GM12872 (cell line): Measurements from ENCODE around the gene ZBTB7B.

Source experiments
- CTCF ChIP-seq: IDR thresholded peaks from 3 replicates; pipeline ENCODE4 v1.5.1; 2011; ENCODE audit warnings: low read depth, mild to moderate bottlenecking, low read length, moderate library complexity; ENCODE audit not compliant: insufficient read depth

Gene ZBTB7B

GRCh38 chr1:154993572-154994268 is 8.9 kb upstream of the ZBTB7B start, which contains the start of gene LENEP:
Gene LENEP (plus strand): TSS chr1:154993586. CDS start chr1:154993608, 22 bp downstream.
- TF ChIP-seq CTCF: no peak

GRCh38 chr1:154994269-154994587 is 8.4 kb upstream of the ZBTB7B start:
- no peak for TF ChIP-seq CTCF

- TF ChIP-seq CTCF: no peak
Measured at GRCh38 chr1:154994591-154994990, 8.0 kb upstream of the ZBTB7B start.

GRCh38 chr1:154996966-154997701 is 5.5 kb upstream of the ZBTB7B start:
- TF ChIP-seq CTCF: no peak

- TF ChIP-seq CTCF: peak; percentile 23; the same call in 1 of the 3 replicates
Measured at GRCh38 chr1:154998201-154998780, 4.3 kb upstream of the ZBTB7B start.

GRCh38 chr1:154998818-154999570 is 3.6 kb upstream of the ZBTB7B start:
- TF ChIP-seq CTCF: peak; percentile 97
